VCaP (cell line): ENCODE data around the gene PRMT6.

ENCODE experiments used
- H3K27ac ChIP-seq: fragments of 450-650 bp; 2 replicates; pipeline ENCODE4 v1.5.1; 2017
- CTCF ChIP-seq: fragments of 450-650 bp; conservative IDR thresholded peaks from 2 replicates; pipeline ENCODE4 v1.5.1; 2017; ENCODE audit warnings: mild to moderate bottlenecking, moderate library complexity

PRMT6 gene

GRCh38 chr1:107098961-107099360 is 42.5 kb downstream of the PRMT6 start:
- TF ChIP-seq CTCF, result no peak
- H3K27ac ChIP-seq, result no peak overlapping the region

GRCh38 chr1:107100331-107100984 is 44.0 kb downstream of the PRMT6 start:
- TF ChIP-seq CTCF, result no peak
- H3K27ac ChIP-seq, result no peak overlapping the region

GRCh38 chr1:107105914-107106313 is 49.4 kb downstream of the PRMT6 start:
- TF ChIP-seq CTCF, result no peak
- H3K27ac ChIP-seq, result no peak overlapping the region
